GM12878 (cell line): ENCODE measurements around the gene PIF1.

Source experiments
- ASH2L ChIP-seq: fragments of 300-600, 200-600 bp; sonication (generic); IDR thresholded peaks from 2 replicates; pipeline ENCODE4 v1.6.1; 2017; ENCODE audit warnings: low read depth, mild to moderate bottlenecking, borderline replicate concordance
- BMI1 ChIP-seq: fragments of 450-650 bp; IDR thresholded peaks from 2 replicates; pipeline ENCODE4 v1.6.1; 2016; ENCODE audit warnings: mild to moderate bottlenecking, moderate library complexity, borderline replicate concordance
- GABPA ChIP-seq: IDR thresholded peaks from 2 replicates; pipeline ENCODE4 v1.6.1; 2014; ENCODE audit warnings: antibody characterized with exemption, low read depth, mild to moderate bottlenecking, inconsistent platforms
- HDAC2 ChIP-seq: fragments of 200-600 bp; sonication (generic); IDR thresholded peaks from 2 replicates; pipeline ENCODE4 v1.6.1; 2017
- NFYB ChIP-seq: IDR thresholded peaks from 2 replicates; pipeline ENCODE4 v1.6.1; 2011; ENCODE audit warnings: low read depth, mild to moderate bottlenecking, low read length, improper control_type of control experiment, moderate library complexity; ENCODE audit not compliant: insufficient read depth
- POLR2AphosphoS5 ChIP-seq: IDR thresholded peaks from 2 replicates; pipeline ENCODE4 v1.6.1; 2011; ENCODE audit warnings: mild to moderate bottlenecking, low read length, inconsistent platforms
- RUNX3 ChIP-seq: IDR thresholded peaks from 2 replicates; pipeline ENCODE4 v1.6.1; 2012; ENCODE audit warnings: low read length, inconsistent platforms
- TF ChIP-seq, protein P1 (sequence below): fragments of 450-650 bp; IDR thresholded peaks from 2 replicates; pipeline ENCODE4 v1.6.1; 2017; ENCODE audit warnings: borderline replicate concordance
- TF ChIP-seq, protein P2 (sequence below): IDR thresholded peaks from 2 replicates; pipeline ENCODE4 v1.6.1; 2011; ENCODE audit warnings: low read depth, mild to moderate bottlenecking, low read length, moderate library complexity, borderline replicate concordance; ENCODE audit errors: extremely low read depth
- TF ChIP-seq, protein P3 (sequence below), 3 experiments: IDR thresholded peaks in 2 of 3; conservative IDR thresholded peaks in 1 of 3; 2 replicates each; pipeline ENCODE4 v1.5.1; 2011; ENCODE audit warnings: low read depth in 3 of 3, low read length in 3 of 3, mild to moderate bottlenecking in 3 of 3, control low read depth in 2 of 3, moderate library complexity in 2 of 3, inconsistent platforms in 1 of 3, mixed read lengths in 1 of 3; ENCODE audit not compliant: control insufficient read depth in 2 of 3, insufficient read depth in 1 of 3; ENCODE audit errors: extremely low read depth in 1 of 3

DNA sequence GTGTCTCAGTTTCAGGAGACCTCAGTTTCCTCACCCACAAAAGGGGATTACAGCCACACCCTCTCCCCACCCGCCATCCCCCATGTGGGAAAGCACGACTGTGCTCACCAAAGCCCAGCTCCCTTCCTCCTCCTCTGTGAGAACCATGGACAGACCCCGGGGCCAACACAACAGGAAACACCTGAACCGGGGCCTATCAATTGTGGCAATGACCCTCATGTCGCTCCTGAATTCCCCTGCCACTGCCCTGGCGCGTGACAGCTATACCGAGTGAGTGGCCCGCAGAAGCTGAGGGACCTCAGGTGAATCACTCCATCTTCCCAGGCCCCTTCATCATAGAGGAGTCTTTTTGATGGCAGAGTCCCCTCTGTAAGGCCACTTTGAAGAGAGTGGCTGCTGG lies 44.9 kb upstream of the PIF1 start:
- TF ChIP-seq ASH2L: no peak
- TF ChIP-seq, protein P1, sequence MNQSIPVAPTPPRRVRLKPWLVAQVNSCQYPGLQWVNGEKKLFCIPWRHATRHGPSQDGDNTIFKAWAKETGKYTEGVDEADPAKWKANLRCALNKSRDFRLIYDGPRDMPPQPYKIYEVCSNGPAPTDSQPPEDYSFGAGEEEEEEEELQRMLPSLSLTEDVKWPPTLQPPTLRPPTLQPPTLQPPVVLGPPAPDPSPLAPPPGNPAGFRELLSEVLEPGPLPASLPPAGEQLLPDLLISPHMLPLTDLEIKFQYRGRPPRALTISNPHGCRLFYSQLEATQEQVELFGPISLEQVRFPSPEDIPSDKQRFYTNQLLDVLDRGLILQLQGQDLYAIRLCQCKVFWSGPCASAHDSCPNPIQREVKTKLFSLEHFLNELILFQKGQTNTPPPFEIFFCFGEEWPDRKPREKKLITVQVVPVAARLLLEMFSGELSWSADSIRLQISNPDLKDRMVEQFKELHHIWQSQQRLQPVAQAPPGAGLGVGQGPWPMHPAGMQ: no peak
- TF ChIP-seq GABPA: no peak
- TF ChIP-seq, protein P2, sequence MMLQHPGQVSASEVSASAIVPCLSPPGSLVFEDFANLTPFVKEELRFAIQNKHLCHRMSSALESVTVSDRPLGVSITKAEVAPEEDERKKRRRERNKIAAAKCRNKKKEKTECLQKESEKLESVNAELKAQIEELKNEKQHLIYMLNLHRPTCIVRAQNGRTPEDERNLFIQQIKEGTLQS: no peak
- no peak for TF ChIP-seq BMI1
- TF ChIP-seq, protein P3, sequence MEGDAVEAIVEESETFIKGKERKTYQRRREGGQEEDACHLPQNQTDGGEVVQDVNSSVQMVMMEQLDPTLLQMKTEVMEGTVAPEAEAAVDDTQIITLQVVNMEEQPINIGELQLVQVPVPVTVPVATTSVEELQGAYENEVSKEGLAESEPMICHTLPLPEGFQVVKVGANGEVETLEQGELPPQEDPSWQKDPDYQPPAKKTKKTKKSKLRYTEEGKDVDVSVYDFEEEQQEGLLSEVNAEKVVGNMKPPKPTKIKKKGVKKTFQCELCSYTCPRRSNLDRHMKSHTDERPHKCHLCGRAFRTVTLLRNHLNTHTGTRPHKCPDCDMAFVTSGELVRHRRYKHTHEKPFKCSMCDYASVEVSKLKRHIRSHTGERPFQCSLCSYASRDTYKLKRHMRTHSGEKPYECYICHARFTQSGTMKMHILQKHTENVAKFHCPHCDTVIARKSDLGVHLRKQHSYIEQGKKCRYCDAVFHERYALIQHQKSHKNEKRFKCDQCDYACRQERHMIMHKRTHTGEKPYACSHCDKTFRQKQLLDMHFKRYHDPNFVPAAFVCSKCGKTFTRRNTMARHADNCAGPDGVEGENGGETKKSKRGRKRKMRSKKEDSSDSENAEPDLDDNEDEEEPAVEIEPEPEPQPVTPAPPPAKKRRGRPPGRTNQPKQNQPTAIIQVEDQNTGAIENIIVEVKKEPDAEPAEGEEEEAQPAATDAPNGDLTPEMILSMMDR (IDR thresholded peaks at IDR 0.05 in 2 of 3, conservative IDR thresholded peaks at IDR 0.05 in 1 of 3; ENCODE audit: control insufficient read depth in 2 of 3, extremely low read depth in 1 of 3, insufficient read depth in 1 of 3, low read depth in 3 of 3, low read length in 3 of 3): no peak
- no peak for TF ChIP-seq RUNX3
- TF ChIP-seq HDAC2: no peak
- TF ChIP-seq POLR2AphosphoS5: no peak
- no peak for TF ChIP-seq NFYB
